Stimulated activated CD4-positive, alpha-beta T cell treated with anti-CD3 and anti-CD28 coated beads, TNF-alpha, amount 100 ng/mL, for 48 hours (primary cell): ENCODE data around the gene ABCA4.

Source experiments
- DNase-seq, 3 donors: peaks; one replicate each; pipeline ENCODE4 v3.0.0-alpha.2; 2020; ENCODE audit warnings: low read depth in 3 of 3

The ABCA4 gene

GRCh38 chr1:94050675-94051074 is 70.3 kb downstream of the ABCA4 start:
- DNase-seq = no peak

- DNase-seq = no peak
These were observed 70.7 kb downstream of the ABCA4 start for GRCh38 chr1:94050254-94050653.

- DNase-seq = no peak
These were observed 71.2 kb downstream of the ABCA4 start for GRCh38 chr1:94049791-94050190.

GRCh38 chr1:94048413-94049164 is 72.4 kb downstream of the ABCA4 start:
- DNase-seq = no peak

GRCh38 chr1:94047949-94048348 is 73.0 kb downstream of the ABCA4 start:
- no peak for DNase-seq

GRCh38 chr1:94045465-94046056 is 75.4 kb downstream of the ABCA4 start:
- peak in 1 of 3 donors; percentile 27 for DNase-seq

- no peak for DNase-seq
These were observed 76.1 kb downstream of the ABCA4 start for GRCh38 chr1:94044891-94045290.

GRCh38 chr1:94044290-94044790 is 76.6 kb downstream of the ABCA4 start:
- DNase-seq = no peak

GRCh38 chr1:94043738-94044289 is 77.1 kb downstream of the ABCA4 start:
- DNase-seq = no peak

- no peak for DNase-seq
These were observed 78.6 kb downstream of the ABCA4 start for GRCh38 chr1:94042388-94042787.

- no peak for DNase-seq
These were observed 80.9 kb downstream of the ABCA4 start for GRCh38 chr1:94039871-94040569.

GRCh38 chr1:94039514-94039870 is 81.5 kb downstream of the ABCA4 start:
- DNase-seq = peak in 2 of 3 donors; percentile 44 to 65

GRCh38 chr1:94038511-94038910 is 82.4 kb downstream of the ABCA4 start:
- no peak for DNase-seq

GRCh38 chr1:94037392-94038229 is 83.3 kb downstream of the ABCA4 start:
- DNase-seq = no peak

- DNase-seq = no peak
These were observed 84.2 kb downstream of the ABCA4 start for GRCh38 chr1:94036730-94037129.

- no peak for DNase-seq
These were observed 87.1 kb downstream of the ABCA4 start for GRCh38 chr1:94033849-94034248.

GRCh38 chr1:94032637-94033036 is 88.3 kb downstream of the ABCA4 start:
- DNase-seq = no peak

- DNase-seq = no peak
These were observed 89.4 kb downstream of the ABCA4 start for GRCh38 chr1:94031591-94031990.

GRCh38 chr1:94031154-94031553 is 89.8 kb downstream of the ABCA4 start:
- no peak for DNase-seq

GRCh38 chr1:94029130-94029993 is 91.6 kb downstream of the ABCA4 start:
- no peak for DNase-seq
